OCI-LY3 (cell line): ENCODE measurements around the gene PTAFR.

Experiments
- EZH2phosphoT487 ChIP-seq: fragments of 200-600 bp; shearing (Covaris generic); IDR thresholded peaks from 2 replicates; pipeline ENCODE4 v1.6.1; 2018; ENCODE audit warnings: antibody characterized with exemption, mixed run types, low read depth
- TF ChIP-seq, protein P1 (sequence below): fragments of 200-600, 300-600 bp; sonication (generic); IDR thresholded peaks from 2 replicates; pipeline ENCODE4 v1.5.1; 2014; ENCODE audit warnings: antibody characterized with exemption, low read length, low read depth

DNA sequence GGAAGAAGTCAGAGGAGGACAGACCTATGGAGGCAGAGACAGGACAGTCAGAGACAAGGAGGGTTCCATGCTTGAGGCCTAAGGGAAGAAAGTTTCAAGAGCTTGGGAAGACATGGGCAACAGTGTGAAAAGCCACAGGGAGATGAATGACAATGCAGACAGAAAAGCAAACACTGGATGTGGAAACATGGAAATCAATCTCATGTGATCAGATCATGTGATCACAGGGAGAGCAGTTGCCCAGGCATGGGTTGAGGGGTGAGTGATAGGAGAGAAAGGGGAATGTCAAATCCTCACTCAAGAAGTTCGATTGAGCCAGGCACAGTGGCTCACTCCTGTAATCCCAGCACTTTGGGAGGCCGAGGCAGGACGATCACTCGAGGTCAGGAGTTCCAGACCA lies 17.2 kb downstream of the PTAFR start:
- TF ChIP-seq, protein P1, sequence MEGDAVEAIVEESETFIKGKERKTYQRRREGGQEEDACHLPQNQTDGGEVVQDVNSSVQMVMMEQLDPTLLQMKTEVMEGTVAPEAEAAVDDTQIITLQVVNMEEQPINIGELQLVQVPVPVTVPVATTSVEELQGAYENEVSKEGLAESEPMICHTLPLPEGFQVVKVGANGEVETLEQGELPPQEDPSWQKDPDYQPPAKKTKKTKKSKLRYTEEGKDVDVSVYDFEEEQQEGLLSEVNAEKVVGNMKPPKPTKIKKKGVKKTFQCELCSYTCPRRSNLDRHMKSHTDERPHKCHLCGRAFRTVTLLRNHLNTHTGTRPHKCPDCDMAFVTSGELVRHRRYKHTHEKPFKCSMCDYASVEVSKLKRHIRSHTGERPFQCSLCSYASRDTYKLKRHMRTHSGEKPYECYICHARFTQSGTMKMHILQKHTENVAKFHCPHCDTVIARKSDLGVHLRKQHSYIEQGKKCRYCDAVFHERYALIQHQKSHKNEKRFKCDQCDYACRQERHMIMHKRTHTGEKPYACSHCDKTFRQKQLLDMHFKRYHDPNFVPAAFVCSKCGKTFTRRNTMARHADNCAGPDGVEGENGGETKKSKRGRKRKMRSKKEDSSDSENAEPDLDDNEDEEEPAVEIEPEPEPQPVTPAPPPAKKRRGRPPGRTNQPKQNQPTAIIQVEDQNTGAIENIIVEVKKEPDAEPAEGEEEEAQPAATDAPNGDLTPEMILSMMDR, result no peak
- no peak for TF ChIP-seq EZH2phosphoT487
